CD14-positive monocyte (primary cell): Measurements from ENCODE around the gene FOXP4. TPM values are rescaled to one million over a fixed set of nuclear protein-coding genes. Genes with fewer than 3 reads are reported as not detected.

Experiments
- DNase-seq, 3 donors: peaks; one replicate each; pipeline ENCODE4 v3.0.0-alpha.2; 2011 to 2022
- H2AFZ ChIP-seq: 2 replicates; pipeline ENCODE4 v1.6.0; 2012; ENCODE audit warnings: mild to moderate bottlenecking, low read depth, low read length, inconsistent platforms; ENCODE audit not compliant: insufficient read depth, poor library complexity, severe bottlenecking
- H3K27ac ChIP-seq, 2 donors: 1 replicate in 1 of 2; 2 replicates in 1 of 2; pipeline ENCODE4 v1.5.1; 2012 to 2013; ENCODE audit warnings: low read length in 2 of 2, control low read depth in 1 of 2, inconsistent platforms in 1 of 2, low read depth in 1 of 2, mild to moderate bottlenecking in 1 of 2
- H3K27me3 ChIP-seq, 2 donors: one replicate each; pipeline versions ENCODE4 v1.6.0 to v1.6.1; 2011 to 2013; ENCODE audit warnings: low read length in 2 of 2; ENCODE audit not compliant: control insufficient read depth in 2 of 2, insufficient read depth in 2 of 2
- H3K36me3 ChIP-seq, 2 donors: replicated peaks in 1 of 2; 1 replicate in 1 of 2; 2 replicates in 1 of 2; pipeline versions ENCODE4 v1.5.1 to v1.6.1; 2012 to 2013; ENCODE audit warnings: low read length in 2 of 2, control low read depth in 1 of 2, inconsistent platforms in 1 of 2, mild to moderate bottlenecking in 1 of 2; ENCODE audit not compliant: insufficient read depth in 2 of 2, control insufficient read depth in 1 of 2
- H3K4me1 ChIP-seq, 2 donors: 1 replicate in 1 of 2; 2 replicates in 1 of 2; pipeline versions ENCODE4 v1.5.1 to v1.6.1; 2012 to 2013; ENCODE audit warnings: low read length in 2 of 2, control low read depth in 1 of 2, inconsistent platforms in 1 of 2, mild to moderate bottlenecking in 1 of 2, moderate library complexity in 1 of 2; ENCODE audit not compliant: insufficient read depth in 2 of 2, control insufficient read depth in 1 of 2
- H3K4me2 ChIP-seq: replicated peaks from 2 replicates; pipeline ENCODE3; 2012; ENCODE audit warnings: low read length, moderate library complexity, mild to moderate bottlenecking; ENCODE audit not compliant: poor library complexity, severe bottlenecking; ENCODE audit errors: extremely low read depth
- H3K4me3 ChIP-seq, 3 experiments: fragments of 200-600 bp in 1 of 3; sonication (generic) in 1 of 3; replicated peaks in 1 of 3; 1 replicate in 2 of 3; 2 replicates in 1 of 3; pipeline ENCODE4 v1.5.1; 2011 to 2013; ENCODE audit warnings: low read length in 3 of 3, mild to moderate bottlenecking in 3 of 3, control low read depth in 2 of 3, low read depth in 2 of 3, inconsistent platforms in 1 of 3, moderate library complexity in 1 of 3
- H3K79me2 ChIP-seq: 2 replicates; pipeline ENCODE4 v1.6.0; 2012; ENCODE audit warnings: mild to moderate bottlenecking, control low read depth, inconsistent platforms, low read length, moderate library complexity; ENCODE audit not compliant: insufficient read depth
- H3K9ac ChIP-seq: 2 replicates; pipeline ENCODE4 v1.6.0; 2017; ENCODE audit warnings: low read length, mild to moderate bottlenecking; ENCODE audit not compliant: insufficient read depth, poor library complexity, severe bottlenecking
- H3K9me3 ChIP-seq, 2 donors: replicated peaks in 1 of 2; 1 replicate in 1 of 2; 2 replicates in 1 of 2; pipeline versions ENCODE4 v1.5.1 to v1.6.1; 2012 to 2013; ENCODE audit warnings: low read length in 2 of 2, control low read depth in 1 of 2; ENCODE audit not compliant: control insufficient read depth in 1 of 2, insufficient read depth in 1 of 2
- H4K20me1 ChIP-seq: 2 replicates; pipeline ENCODE4 v1.6.0; 2012; ENCODE audit warnings: mild to moderate bottlenecking, low read length, control low read depth, moderate library complexity; ENCODE audit not compliant: insufficient read depth
- H3K27ac Mint-ChIP-seq, 7 donors: one replicate each; pipeline ENCODE4 v1.8.0; 2020; ENCODE audit warnings: mild to moderate bottlenecking in 7 of 7, mixed read lengths in 7 of 7, moderate library complexity in 6 of 7, inconsistent platforms in 2 of 7
- H3K27me3 Mint-ChIP-seq, 3 donors: one replicate each; pipeline ENCODE4 v1.8.0; 2021 to 2022; ENCODE audit warnings: low read depth in 3 of 3, mild to moderate bottlenecking in 3 of 3, mixed read lengths in 3 of 3, moderate library complexity in 3 of 3, inconsistent platforms in 1 of 3
- H3K36me3 Mint-ChIP-seq, 2 donors: one replicate each; pipeline ENCODE4 v1.8.0; 2020; ENCODE audit warnings: mixed read lengths in 2 of 2, inconsistent platforms in 1 of 2, mild to moderate bottlenecking in 1 of 2
- H3K4me1 Mint-ChIP-seq: one replicate; pipeline ENCODE4 v1.8.0; 2020; ENCODE audit warnings: mild to moderate bottlenecking, mixed read lengths
- H3K4me3 Mint-ChIP-seq, 2 donors: one replicate each; pipeline ENCODE4 v1.8.0; 2020; ENCODE audit warnings: mild to moderate bottlenecking in 2 of 2, mixed read lengths in 2 of 2, moderate library complexity in 1 of 2
- H3K9me3 Mint-ChIP-seq, 7 donors: one replicate each; pipeline ENCODE4 v1.8.0; 2020 to 2022; ENCODE audit warnings: mixed read lengths in 7 of 7, mild to moderate bottlenecking in 6 of 7, moderate library complexity in 6 of 7, inconsistent platforms in 2 of 7
- CTCF ChIP-seq: fragments of 200-600 bp; IDR thresholded peaks from one replicate; pipeline ENCODE4 v1.8.0; 2022; ENCODE audit warnings: antibody characterized with exemption, mild to moderate bottlenecking
- WGBS: methylation state at CpG from one replicate; pipeline ENCODE4 v1.1.5; 2013; ENCODE audit warnings: missing lambda C conversion rate; ENCODE audit not compliant: insufficient coverage; 5-methylcytosine and 5-hydroxymethylcytosine counted together
- intact Hi-C, 2 donors: fragments of 100-400 bp; cut with micrococcal nuclease; formaldehyde crosslinking; loops; one replicate each; pipeline versions ENCODE4 v1.15.0 to v1.15.1; 2023
- polyA plus RNA-seq, 3 donors: library from polyadenylated mRNA; depleted of rRNA in 1 of 3; unstranded in 2 of 3; stranded (reverse) in 1 of 3; fragments of 300-500 nt in 2 of 3; fragments of >200 nt in 1 of 3; fragmentation: Illumina TruSeq in 2 of 3; gene quantifications; 1 replicate in 2 of 3; 2 replicates in 1 of 3; pipeline ENCODE4 v1.2.3, GENCODE V29; 2012 to 2021

The FOXP4 gene
- polyA plus RNA-seq, 3 donors, result 0.62 to 7.6 (median 0.65) TPM

- peaks cover 29 to 55% (median 36%) of the 10 kb centered on the region in 3 donors for H3K27me3 Mint-ChIP-seq
- no peaks in the 10 kb centered on the region for H3K4me1 Mint-ChIP-seq
- no peaks in the 10 kb centered on the region for H3K36me3 Mint-ChIP-seq
- Histone ChIP-seq H3K27me3 (peaks cover 0 to 30% of the 10 kb centered on the region in 2 donors), H2AFZ (no peak overlapping the region), H3K4me3 (no peak overlapping the region), H3K79me2 (no peaks in the 10 kb centered on the region), H3K27ac (no peak overlapping the region), H3K9me3 (no peaks in the 10 kb centered on the region), H3K9ac (no peak overlapping the region), H4K20me1 (no peaks in the 10 kb centered on the region), H3K4me1 (no peaks in the 10 kb centered on the region), H3K36me3 (no peaks in the 10 kb centered on the region), H3K4me2 (no peak overlapping the region)
- no peak overlapping the region for H3K4me3 Mint-ChIP-seq
- intact Hi-C loops, result no loop called here
- no peak for TF ChIP-seq CTCF
- WGBS, result 78% methylated on average over 4 of the region's 7 CpGs
- H3K27ac Mint-ChIP-seq, result no peak overlapping the region
- DNase-seq, result no peak
- H3K9me3 Mint-ChIP-seq, result peaks cover 0 to 2% (median 0%) of the 10 kb centered on the region in 7 donors
Observed at GRCh38 chr6:41524634-41525011, 21.6 kb upstream of the FOXP4 start.

GRCh38 chr6:41527721-41528408 lies 18.3 kb upstream of the FOXP4 start:
- no peak overlapping the region for H3K4me2 ChIP-seq
- H3K27ac Mint-ChIP-seq, result no peak overlapping the region
- no peak for TF ChIP-seq CTCF
- no peak overlapping the region for H3K9ac ChIP-seq
- intact Hi-C loops, result no loop called here
- H3K4me1 Mint-ChIP-seq, result peaks cover 15% of the 10 kb centered on the region
- peaks cover 0 to 5% (median 0%) of the 10 kb centered on the region in 7 donors for H3K9me3 Mint-ChIP-seq
- H3K79me2 ChIP-seq, result no peaks in the 10 kb centered on the region
- H3K4me3 Mint-ChIP-seq, result peak overlapping the region in 1 of 2 donors; percentile 32
- H3K27me3 ChIP-seq, result peaks cover 3 to 57% of the 10 kb centered on the region in 2 donors
- peaks cover 0 to 2% of the 10 kb centered on the region in 2 donors for H3K36me3 Mint-ChIP-seq
- H3K27me3 Mint-ChIP-seq, result peaks cover 42 to 71% (median 46%) of the 10 kb centered on the region in 3 donors
- no peak overlapping the region for H3K27ac ChIP-seq
- H4K20me1 ChIP-seq, result no peaks in the 10 kb centered on the region
- DNase-seq, result no peak
- H3K36me3 ChIP-seq, result no peaks in the 10 kb centered on the region
- H3K4me1 ChIP-seq, result peaks cover 3 to 5% of the 10 kb centered on the region in 2 donors
- 33% methylated on average over 10 of the region's 14 CpGs for WGBS
- no peak overlapping the region for H3K4me3 ChIP-seq
- no peak overlapping the region for H2AFZ ChIP-seq
- no peaks in the 10 kb centered on the region for H3K9me3 ChIP-seq
